Measurements from ENCODE around the gene ENTPD3.

The ENTPD3 gene

GRCh38 chr3:40476478-40477470, 89.8 kb downstream of the ENTPD3 start, which contains the start of gene ZNF619:
ZNF619 (plus strand) TSS chr3:40477122; CDS start chr3:40477980, 858 bp downstream.
- Histone ChIP-seq H4K20me1 (ENCODE audit: low read depth, low read length) (no peaks in the 10 kb centered on the region), H3F3A (ENCODE audit: insufficient read depth) (no peaks in the 10 kb centered on the region), H3K4me3 (ENCODE audit: insufficient read depth, low read length, poor library complexity, severe bottlenecking) (peak within 1 kb of the TSS; percentile 51), H3K27ac (ENCODE audit: low read depth, low read length) (no peak within 1 kb of the TSS), H3K4me2 (ENCODE audit: low read depth, low read length, poor library complexity, severe bottlenecking) (peak within 1 kb of the TSS; percentile 75), H3K9ac (ENCODE audit: low read length) (peak within 1 kb of the TSS; percentile 50), H3K36me3 (ENCODE audit: low read length) (no peaks in the 10 kb centered on the region), H2AFZ (ENCODE audit: low read depth, low read length, severe bottlenecking) (peak within 1 kb of the TSS; percentile 80), H3K79me2 (ENCODE audit: insufficient read depth, low read length) (no peaks in the 10 kb centered on the region), H3K27me3 (ENCODE audit: low read length) (no peaks in the 10 kb centered on the region), H3K9me3 (ENCODE audit: insufficient read depth, low read length) (no peaks in the 10 kb centered on the region), H3K9me2 (replicated peaks; ENCODE audit: insufficient read depth, low read length) (no peaks in the 10 kb centered on the region)
- TF ChIP-seq CTCF (IDR thresholded peaks at IDR 0.05; ENCODE audit: insufficient read depth, low read length, poor library complexity, severe bottlenecking) (no peak), EZH2phosphoT487 (conservative IDR thresholded peaks at IDR 0.05; ENCODE audit: low read length) (no peak)

- no peaks in the 10 kb centered on the region for H3K79me2 ChIP-seq (ENCODE audit: insufficient read depth, low read length)
- no peaks in the 10 kb centered on the region for H3K9me3 ChIP-seq (ENCODE audit: insufficient read depth, low read length)
- no peak overlapping the region for H3K27ac ChIP-seq (ENCODE audit: low read depth, low read length)
- H3K4me2 ChIP-seq (ENCODE audit: low read depth, low read length, poor library complexity, severe bottlenecking) = peak overlapping the region; percentile 75
- H3K36me3 ChIP-seq (ENCODE audit: low read length) = no peaks in the 10 kb centered on the region
- H4K20me1 ChIP-seq (ENCODE audit: low read depth, low read length) = no peaks in the 10 kb centered on the region
- no peaks in the 10 kb centered on the region for H3K27me3 ChIP-seq (ENCODE audit: low read length)
- H2AFZ ChIP-seq (ENCODE audit: low read depth, low read length, severe bottlenecking) = no peak overlapping the region
- TF ChIP-seq CTCF (IDR thresholded peaks at IDR 0.05; ENCODE audit: insufficient read depth, low read length, poor library complexity, severe bottlenecking) (no peak), EZH2phosphoT487 (conservative IDR thresholded peaks at IDR 0.05; ENCODE audit: low read length) (no peak)
- no peaks in the 10 kb centered on the region for H3F3A ChIP-seq (ENCODE audit: insufficient read depth)
- no peak overlapping the region for H3K9ac ChIP-seq (ENCODE audit: low read length)
- H3K9me2 ChIP-seq (replicated peaks; ENCODE audit: insufficient read depth, low read length) = no peaks in the 10 kb centered on the region
- H3K4me3 ChIP-seq (ENCODE audit: insufficient read depth, low read length, poor library complexity, severe bottlenecking) = no peak overlapping the region
Measured at GRCh38 chr3:40477666-40478065, 90.7 kb downstream of the ENTPD3 start.
